Left renal cortex interstitium (tissue), 4 donors: ENCODE data around the gene DNAJC24. TPM values are rescaled to one million over a fixed set of nuclear protein-coding genes. Genes with fewer than 3 reads are reported as not detected.

ENCODE experiments used
- DNase-seq, 4 donors: peaks; one replicate each; pipeline ENCODE4 v3.0.0-alpha.2; 2013; ENCODE audit warnings: low read depth in 4 of 4, low spot score in 2 of 4, missing footprints in 1 of 4
- polyA plus RNA-seq, 4 donors: library from polyadenylated mRNA; unstranded; fragments of 120-200 nt; gene quantifications; one replicate each; pipeline ENCODE4 v1.2.1, GENCODE V29; 2013; ENCODE audit not compliant: insufficient read length in 4 of 4

The DNAJC24 gene
- polyA plus RNA-seq, 4 donors, result 19.2 to 34.0 (median 25.1) TPM

GRCh38 chr11:31479066-31479465, 109.4 kb downstream of the DNAJC24 start:
- no peak for DNase-seq

DNA sequence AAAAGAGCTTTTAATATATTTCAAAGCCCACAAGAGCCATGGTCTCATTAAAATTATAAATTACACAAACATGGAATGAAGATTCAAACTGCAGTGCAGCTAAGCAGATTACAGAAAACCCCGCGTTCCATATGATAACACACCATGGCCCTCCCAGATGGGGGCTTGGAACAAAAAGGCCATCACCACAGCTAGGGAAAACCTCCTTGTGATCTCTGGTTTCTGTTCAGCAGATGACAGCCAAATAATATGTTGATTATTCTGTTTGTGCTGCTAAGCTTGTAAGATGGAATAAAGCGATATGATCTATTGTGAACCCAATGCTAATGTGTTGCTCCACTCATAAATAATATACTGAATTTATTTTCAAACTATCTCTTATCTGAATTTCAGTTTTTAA, 111.3 kb downstream of the DNAJC24 start:
- no peak for DNase-seq

Other genes starting within 250 kb of the DNAJC24 start
- 1 to 10 TPM; 3.4 to 7.3 (median 5.1) TPM for gene DCDC1, start 121 bp upstream of the DNAJC24 start, polyA plus RNA-seq
- gene IMMP1L, start 139.8 kb downstream of the DNAJC24 start, polyA plus RNA-seq, result 10 to 100 TPM; 46.5 to 58.5 (median 52.9) TPM
- gene ELP4, start 139.9 kb downstream of the DNAJC24 start, polyA plus RNA-seq, result 10 to 100 TPM; 22.9 to 29.2 (median 25.5) TPM